H9 (cell line): ENCODE data around the gene PEX1. TPM values are rescaled to one million over a fixed set of nuclear protein-coding genes. Genes with fewer than 3 reads are reported as not detected.

Source experiments
- DNase-seq: peaks from one replicate; pipeline ENCODE4 v3.0.0-alpha.2; 2017
- H2AFZ ChIP-seq: one replicate; pipeline ENCODE4 v1.6.1; 2013; ENCODE audit warnings: mild to moderate bottlenecking, low read length, control low read depth, moderate library complexity
- H2AK5ac ChIP-seq: 2 replicates; pipeline ENCODE4 v1.6.1; 2013; ENCODE audit warnings: low read length, control low read depth, mixed read lengths; ENCODE audit not compliant: insufficient read length
- H2BK120ac ChIP-seq: one replicate; pipeline ENCODE4 v1.6.1; 2013; ENCODE audit warnings: low read depth, mild to moderate bottlenecking, low read length, control low read depth, inconsistent platforms; ENCODE audit not compliant: poor library complexity, severe bottlenecking
- H2BK12ac ChIP-seq: 2 replicates; pipeline ENCODE4 v1.6.1; 2013; ENCODE audit warnings: low read length, control low read depth, mixed read lengths, low read depth; ENCODE audit not compliant: insufficient read length
- H2BK15ac ChIP-seq: 2 replicates; pipeline ENCODE4 v1.6.1; 2013; ENCODE audit warnings: low read depth, low read length, control low read depth
- H2BK20ac ChIP-seq: one replicate; pipeline ENCODE4 v1.6.1; 2013; ENCODE audit warnings: low read depth, mild to moderate bottlenecking, low read length, control low read depth, inconsistent platforms; ENCODE audit not compliant: poor library complexity, severe bottlenecking
- H2BK5ac ChIP-seq: 2 replicates; pipeline ENCODE4 v1.6.1; 2013; ENCODE audit warnings: low read length, control low read depth, mixed read lengths; ENCODE audit not compliant: insufficient read length
- H3K14ac ChIP-seq: 2 replicates; pipeline ENCODE4 v1.6.1; 2013; ENCODE audit warnings: low read length, control low read depth; ENCODE audit not compliant: insufficient read depth
- H3K18ac ChIP-seq: 2 replicates; pipeline ENCODE4 v1.6.1; 2013; ENCODE audit warnings: low read depth, mild to moderate bottlenecking, mixed read lengths, low read length, control low read depth; ENCODE audit not compliant: insufficient read length
- H3K23ac ChIP-seq: 2 replicates; pipeline ENCODE4 v1.6.1; 2013; ENCODE audit warnings: low read length, control low read depth, mixed read lengths, low read depth; ENCODE audit not compliant: insufficient read length
- H3K23me2 ChIP-seq: 2 replicates; pipeline ENCODE4 v1.6.1; 2013; ENCODE audit warnings: low read depth, mild to moderate bottlenecking, mixed read lengths, low read length, control low read depth; ENCODE audit not compliant: insufficient read length, poor library complexity, severe bottlenecking
- H3K27ac ChIP-seq: 2 replicates; pipeline ENCODE4 v1.5.1; 2013; ENCODE audit warnings: low read length, control low read depth, mixed read lengths, low read depth; ENCODE audit not compliant: insufficient read length
- H3K27me3 ChIP-seq: 2 replicates; pipeline ENCODE4 v1.6.1; 2013; ENCODE audit warnings: low read length, control low read depth, inconsistent platforms; ENCODE audit not compliant: insufficient read depth
- H3K4ac ChIP-seq: 2 replicates; pipeline ENCODE4 v1.6.1; 2013; ENCODE audit warnings: low read depth, mild to moderate bottlenecking, control low read depth, inconsistent platforms, low read length, moderate library complexity
- H3K4me1 ChIP-seq: 2 replicates; pipeline ENCODE4 v1.6.1; 2013; ENCODE audit warnings: low read length, control low read depth, inconsistent platforms; ENCODE audit not compliant: insufficient read depth
- H3K4me2 ChIP-seq: 2 replicates; pipeline ENCODE4 v1.6.1; 2013; ENCODE audit warnings: low read length, control low read depth, mixed read lengths; ENCODE audit not compliant: insufficient read length, insufficient read depth
- H3K56ac ChIP-seq: 2 replicates; pipeline ENCODE4 v1.6.1; 2013; ENCODE audit warnings: low read depth, mild to moderate bottlenecking, mixed read lengths, low read length, control low read depth; ENCODE audit not compliant: insufficient read length
- H3K79me1 ChIP-seq: 2 replicates; pipeline ENCODE4 v1.6.1; 2013; ENCODE audit warnings: low read depth, mild to moderate bottlenecking, moderate library complexity, low read length, control low read depth, inconsistent platforms; ENCODE audit not compliant: insufficient read depth, poor library complexity, severe bottlenecking
- H3K79me2 ChIP-seq: 2 replicates; pipeline ENCODE4 v1.6.1; 2013; ENCODE audit warnings: low read length, control low read depth, inconsistent platforms; ENCODE audit not compliant: insufficient read depth
- H3K9ac ChIP-seq: 2 replicates; pipeline ENCODE4 v1.6.1; 2013; ENCODE audit warnings: low read length, control low read depth, mixed read lengths; ENCODE audit not compliant: insufficient read length; ENCODE audit errors: extremely low read depth
- H3K9me3 ChIP-seq: one replicate; pipeline ENCODE4 v1.6.1; 2013; ENCODE audit warnings: low read depth, low read length, inconsistent platforms; ENCODE audit not compliant: control insufficient read depth
- H3T11ph ChIP-seq: one replicate; pipeline ENCODE4 v1.6.1; 2013; ENCODE audit warnings: mild to moderate bottlenecking, low read length, control low read depth, inconsistent platforms
- H4K20me1 ChIP-seq: one replicate; pipeline ENCODE4 v1.6.1; 2013; ENCODE audit not compliant: control insufficient read depth, insufficient read length, insufficient read depth
- H4K5ac ChIP-seq: 2 replicates; pipeline ENCODE4 v1.6.1; 2013; ENCODE audit warnings: low read depth, mild to moderate bottlenecking, mixed read lengths, low read length, control low read depth; ENCODE audit not compliant: insufficient read length
- H4K8ac ChIP-seq: replicated peaks from 2 replicates; pipeline ENCODE4 v1.6.1; 2013; ENCODE audit warnings: low read length, control low read depth, mixed read lengths, low read depth; ENCODE audit not compliant: insufficient read length
- H4K91ac ChIP-seq: 2 replicates; pipeline ENCODE4 v1.6.1; 2013; ENCODE audit warnings: low read depth, mild to moderate bottlenecking, moderate library complexity, mixed read lengths, low read length, control low read depth; ENCODE audit not compliant: insufficient read length
- H3K27ac Mint-ChIP-seq, 3 experiments: 2 replicates in 2 of 3; 3 replicates in 1 of 3; pipeline ENCODE4 v1.8.0; 2020 to 2021; ENCODE audit warnings: mixed read lengths in 3 of 3, mild to moderate bottlenecking in 1 of 3, moderate library complexity in 1 of 3
- H3K27me3 Mint-ChIP-seq: 2 replicates; pipeline ENCODE4 v1.8.0; 2021; ENCODE audit warnings: low read depth, mild to moderate bottlenecking, moderate library complexity, mixed read lengths
- H3K36me3 Mint-ChIP-seq, 3 experiments: 2 replicates in 2 of 3; 3 replicates in 1 of 3; pipeline ENCODE4 v1.8.0; 2020 to 2021; ENCODE audit warnings: low read depth in 3 of 3, mixed read lengths in 3 of 3; ENCODE audit not compliant: insufficient read depth in 1 of 3
- H3K4me1 Mint-ChIP-seq, 2 experiments: 2 replicates each; pipeline ENCODE4 v1.8.0; 2020; ENCODE audit warnings: mixed read lengths in 2 of 2
- H3K4me3 Mint-ChIP-seq, 2 experiments: 2 replicates in 1 of 2; 3 replicates in 1 of 2; pipeline ENCODE4 v1.8.0; 2020 to 2021; ENCODE audit warnings: mild to moderate bottlenecking in 2 of 2, mixed read lengths in 2 of 2, moderate library complexity in 1 of 2
- H3K9me3 Mint-ChIP-seq, 2 experiments: 2 replicates in 1 of 2; 3 replicates in 1 of 2; pipeline ENCODE4 v1.8.0; 2020; ENCODE audit warnings: mild to moderate bottlenecking in 2 of 2, mixed read lengths in 2 of 2, moderate library complexity in 1 of 2
- WGBS: extraction: QIAGEN DNeasy Blood & Tissue Kit; methylation state at CpG from one replicate; pipeline ENCODE4 v1.1.7; 2013; ENCODE audit warnings: missing lambda C conversion rate, low lambda C conversion rate, mixed read lengths; ENCODE audit not compliant: insufficient read length; ENCODE audit errors: extremely low coverage; 5-methylcytosine and 5-hydroxymethylcytosine counted together
- total RNA-seq: library from RNA; stranded (reverse); gene quantifications from 2 replicates; pipeline ENCODE4 v1.2.1, GENCODE V29; 2021
- TF ChIP-seq, protein P1 (sequence below): fragments of 200-600 bp; sonication (generic); conservative IDR thresholded peaks from 3 replicates; pipeline ENCODE4 v1.8.0; 2021; ENCODE audit warnings: antibody characterized with exemption, mild to moderate bottlenecking

PEX1 gene
- total RNA-seq, 1 experiment from 2014 or later: 21.8 TPM

DNA sequence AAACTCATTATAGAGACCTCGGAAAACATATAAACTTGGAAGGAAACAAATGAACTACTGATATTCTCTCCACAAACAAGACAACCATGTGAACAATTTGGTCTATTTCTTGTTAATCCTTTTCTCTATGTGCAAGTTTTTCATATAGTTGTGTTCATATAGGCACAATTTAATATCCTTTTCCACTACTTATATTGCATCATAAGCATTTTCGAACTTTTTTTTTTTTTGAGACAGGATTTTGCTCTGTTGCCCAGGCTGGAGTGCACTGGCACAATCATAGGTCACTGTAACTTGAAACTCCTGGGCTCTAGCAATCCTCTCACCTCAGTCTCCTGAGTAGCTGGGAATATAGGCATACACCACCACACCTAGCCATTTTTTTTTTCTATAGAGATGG, 5.2 kb downstream of the PEX1 start:
- Histone ChIP-seq H2BK12ac (no peak overlapping the region), H2BK5ac (no peak overlapping the region), H3K14ac (no peak overlapping the region), H3K9ac (no peak overlapping the region), H3K4me2 (no peak overlapping the region), H2BK120ac (no peak overlapping the region), H3K4me1 (no peaks in the 10 kb centered on the region), H3K18ac (no peak overlapping the region), H2AFZ (no peak overlapping the region), H4K20me1 (peaks cover 4% of the 10 kb centered on the region), H3K27me3 (no peaks in the 10 kb centered on the region), H3K79me1 (no peaks in the 10 kb centered on the region), H2BK20ac (no peak overlapping the region), H3K23ac (no peak overlapping the region), H3K9me3 (no peaks in the 10 kb centered on the region), H2BK15ac (no peak overlapping the region), H3K4ac (no peak overlapping the region), H3K56ac (no peak overlapping the region), H4K5ac (no peak overlapping the region), H3K27ac (no peak overlapping the region), H2AK5ac (no peak overlapping the region), H4K8ac (no peak overlapping the region), H3T11ph (no peak overlapping the region), H3K79me2 (no peaks in the 10 kb centered on the region), H4K91ac (no peak overlapping the region), H3K23me2 (peaks cover 6% of the 10 kb centered on the region)
- no peaks in the 10 kb centered on the region for H3K9me3 Mint-ChIP-seq
- no peak for DNase-seq
- peaks cover 8 to 12% of the 10 kb centered on the region in 2 experiments for H3K4me1 Mint-ChIP-seq
- no peak overlapping the region for H3K27ac Mint-ChIP-seq
- TF ChIP-seq, protein P1, sequence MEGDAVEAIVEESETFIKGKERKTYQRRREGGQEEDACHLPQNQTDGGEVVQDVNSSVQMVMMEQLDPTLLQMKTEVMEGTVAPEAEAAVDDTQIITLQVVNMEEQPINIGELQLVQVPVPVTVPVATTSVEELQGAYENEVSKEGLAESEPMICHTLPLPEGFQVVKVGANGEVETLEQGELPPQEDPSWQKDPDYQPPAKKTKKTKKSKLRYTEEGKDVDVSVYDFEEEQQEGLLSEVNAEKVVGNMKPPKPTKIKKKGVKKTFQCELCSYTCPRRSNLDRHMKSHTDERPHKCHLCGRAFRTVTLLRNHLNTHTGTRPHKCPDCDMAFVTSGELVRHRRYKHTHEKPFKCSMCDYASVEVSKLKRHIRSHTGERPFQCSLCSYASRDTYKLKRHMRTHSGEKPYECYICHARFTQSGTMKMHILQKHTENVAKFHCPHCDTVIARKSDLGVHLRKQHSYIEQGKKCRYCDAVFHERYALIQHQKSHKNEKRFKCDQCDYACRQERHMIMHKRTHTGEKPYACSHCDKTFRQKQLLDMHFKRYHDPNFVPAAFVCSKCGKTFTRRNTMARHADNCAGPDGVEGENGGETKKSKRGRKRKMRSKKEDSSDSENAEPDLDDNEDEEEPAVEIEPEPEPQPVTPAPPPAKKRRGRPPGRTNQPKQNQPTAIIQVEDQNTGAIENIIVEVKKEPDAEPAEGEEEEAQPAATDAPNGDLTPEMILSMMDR: no peak
- no peaks in the 10 kb centered on the region for H3K27me3 Mint-ChIP-seq
- peaks cover 0 to 3% (median 0%) of the 10 kb centered on the region in 3 experiments; a peak in 1 of 7 replicates for H3K36me3 Mint-ChIP-seq
- WGBS: no CpG with 5 or more reads among the region's 2 CpGs
- H3K4me3 Mint-ChIP-seq: no peak overlapping the region
